ENCODE data around the gene KLHL1.

DNA sequence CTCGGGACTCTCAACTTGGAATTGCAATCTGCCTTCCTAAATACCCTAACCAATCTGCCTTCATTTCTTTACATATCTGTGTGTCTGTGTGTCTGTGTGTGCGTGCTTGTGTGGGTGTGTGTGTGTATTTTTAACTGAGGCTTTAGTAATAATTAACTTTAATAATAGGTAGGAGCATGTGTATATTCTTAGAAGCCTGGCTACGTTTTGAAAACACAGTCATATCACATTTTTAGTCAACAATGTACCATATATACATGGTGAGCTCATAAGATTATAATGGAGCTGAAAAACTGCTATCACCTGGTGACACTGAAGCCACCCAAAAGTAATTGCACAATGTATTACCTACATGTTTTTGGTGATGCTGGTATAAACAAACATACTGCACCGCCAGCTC, 66.1 kb downstream of the KLHL1 start:
- TF ChIP-seq, protein P1, sequence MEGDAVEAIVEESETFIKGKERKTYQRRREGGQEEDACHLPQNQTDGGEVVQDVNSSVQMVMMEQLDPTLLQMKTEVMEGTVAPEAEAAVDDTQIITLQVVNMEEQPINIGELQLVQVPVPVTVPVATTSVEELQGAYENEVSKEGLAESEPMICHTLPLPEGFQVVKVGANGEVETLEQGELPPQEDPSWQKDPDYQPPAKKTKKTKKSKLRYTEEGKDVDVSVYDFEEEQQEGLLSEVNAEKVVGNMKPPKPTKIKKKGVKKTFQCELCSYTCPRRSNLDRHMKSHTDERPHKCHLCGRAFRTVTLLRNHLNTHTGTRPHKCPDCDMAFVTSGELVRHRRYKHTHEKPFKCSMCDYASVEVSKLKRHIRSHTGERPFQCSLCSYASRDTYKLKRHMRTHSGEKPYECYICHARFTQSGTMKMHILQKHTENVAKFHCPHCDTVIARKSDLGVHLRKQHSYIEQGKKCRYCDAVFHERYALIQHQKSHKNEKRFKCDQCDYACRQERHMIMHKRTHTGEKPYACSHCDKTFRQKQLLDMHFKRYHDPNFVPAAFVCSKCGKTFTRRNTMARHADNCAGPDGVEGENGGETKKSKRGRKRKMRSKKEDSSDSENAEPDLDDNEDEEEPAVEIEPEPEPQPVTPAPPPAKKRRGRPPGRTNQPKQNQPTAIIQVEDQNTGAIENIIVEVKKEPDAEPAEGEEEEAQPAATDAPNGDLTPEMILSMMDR (IDR thresholded peaks at IDR 0.05): no peak
- TF ChIP-seq POLR2A (IDR thresholded peaks at IDR 0.05): no peak

Measured in lower leg skin (tissue), 3 donors.